Gastrocnemius medialis (tissue), 4 donors: ENCODE data around the gene C4A. TPM values are rescaled to one million over a fixed set of nuclear protein-coding genes. Genes with fewer than 3 reads are reported as not detected.

Source experiments
- ATAC-seq, 2 donors: fragments of 150-250 bp; one replicate each; pipeline ENCODE4 v1.9.1; 2016
- DNase-seq, 2 donors: peaks; one replicate each; pipeline ENCODE4 v3.0.0-alpha.2; 2019
- H3K27ac ChIP-seq, 4 donors: fragments of 200-600 bp; sonication (generic); 1 replicate in 1 of 4; 2 replicates in 3 of 4; pipeline ENCODE4 v1.5.1; 2016 to 2018; ENCODE audit warnings: mild to moderate bottlenecking in 2 of 4, moderate library complexity in 1 of 4
- H3K27me3 ChIP-seq, 3 donors: fragments of 200-600 bp; sonication (generic) in 2 of 3; 1 replicate in 1 of 3; 2 replicates in 2 of 3; pipeline versions ENCODE4 v1.5.1 to v1.6.0; 2016 to 2019; ENCODE audit warnings: mild to moderate bottlenecking in 1 of 3, moderate library complexity in 1 of 3
- H3K36me3 ChIP-seq, 2 donors: fragments of 200-600 bp; sonication (generic) in 1 of 2; one replicate each; pipeline ENCODE4 v1.5.1; 2017 to 2018
- H3K4me1 ChIP-seq, 2 donors: fragments of 200-600 bp; sonication (generic) in 1 of 2; one replicate each; pipeline ENCODE4 v1.5.1; 2016 to 2017; ENCODE audit warnings: mild to moderate bottlenecking in 2 of 2
- H3K4me3 ChIP-seq, 4 donors: fragments of 200-600 bp; sonication (generic) in 3 of 4; 1 replicate in 1 of 4; 2 replicates in 3 of 4; pipeline ENCODE4 v1.5.1; 2016 to 2019; ENCODE audit warnings: mild to moderate bottlenecking in 2 of 4
- H3K9me3 ChIP-seq, 3 donors: fragments of 200-600 bp; sonication (generic) in 2 of 3; 1 replicate in 1 of 3; 2 replicates in 2 of 3; pipeline ENCODE4 v1.5.1; 2016 to 2019
- CTCF ChIP-seq, 5 experiments: fragments of 450-650 bp in 3 of 5; fragments of 200-600 bp in 2 of 5; sonication (generic) in 2 of 5; IDR thresholded peaks in 4 of 5; conservative IDR thresholded peaks in 1 of 5; 1 replicate in 4 of 5; 2 replicates in 1 of 5; pipeline ENCODE4 v1.5.1; 2016 to 2019; ENCODE audit warnings: antibody characterized with exemption in 5 of 5, mild to moderate bottlenecking in 3 of 5, moderate library complexity in 3 of 5
- POLR2A ChIP-seq, 2 donors: fragments of 450-650 bp; IDR thresholded peaks; one replicate each; pipeline ENCODE4 v1.6.1; 2017; ENCODE audit warnings: antibody characterized with exemption in 2 of 2, mild to moderate bottlenecking in 2 of 2, moderate library complexity in 2 of 2
- in situ Hi-C, 4 donors: fragments of 200-750 bp; cut with MboI; loops; one replicate each; pipeline versions ENCODE4 v1.15.0 to v1.8.0; 2017; ENCODE audit warnings: low sequenced_read_pairs in 4 of 4
- intact Hi-C: fragments of 100-400 bp; cut with DNase I; formaldehyde crosslinking; loops from one replicate; pipeline ENCODE4 v1.15.1; 2023; ENCODE audit warnings: low total_unique reads
- total RNA-seq, 4 donors: library from RNA; depleted of rRNA; stranded (reverse); fragments of >200 nt; gene quantifications; one replicate each; pipeline versions ENCODE4 v1.1.0 to v1.2.3, GENCODE V29; 2016

C4A gene
- total RNA-seq, 4 donors from 2014 or later: 4.3 to 7.8 (median 6.2) TPM

GRCh38 chr6:31956796-31957195, 25.1 kb upstream of the C4A start:
- intact Hi-C loops: loop anchor here (5.0 to 10.0 kb wide), 2 partner anchors 409 to 1402 kb away; partner anchors contain the start of genes ATP6V1G2, GNL1, NFKBIL1 and PRR3

GRCh38 chr6:31958412-31958740, 23.5 kb upstream of the C4A start:
- TF ChIP-seq CTCF (IDR thresholded peaks at IDR 0.05 in 4 of 5, conservative IDR thresholded peaks at IDR 0.05 in 1 of 5): no peak
- H3K27ac ChIP-seq: peak overlapping the region; percentile 82 to 89 (median 87)
- peaks cover 17 to 20% of the 10 kb centered on the region in 2 donors for H3K4me1 ChIP-seq
- H3K9me3 ChIP-seq: no peaks in the 10 kb centered on the region
- peak in 1 of 2 donors; percentile 3 for ATAC-seq
- peak overlapping the region; percentile 82 to 94 (median 88) for H3K4me3 ChIP-seq
- in situ Hi-C loops (loop anchor here (10.0 to 25.0 kb wide), 8 partner anchors 54 to 1004 kb away; partner anchors contain the start of genes ZBTB12 (in 2 of the 4), AGER (in 1 of the 4), AGPAT1 (in 1 of the 4) and APOM (in 1 of the 4)), intact Hi-C loops (loop anchor here (1.0 to 10.0 kb wide), 6 partner anchors 56 to 1404 kb away; partner anchors contain the start of genes ATP6V1G2, GNL1, LY6G5C and NFKBIL1)
- no peaks in the 10 kb centered on the region for H3K27me3 ChIP-seq
- no peak for DNase-seq
- H3K36me3 ChIP-seq: peaks cover 0 to 74% of the 10 kb centered on the region in 2 donors

More at GRCh38 chr6:31956796-31957195, 25.1 kb upstream of the C4A start:
- ATAC-seq: no peak
- no peak for TF ChIP-seq POLR2A (IDR thresholded peaks at IDR 0.05)
- no peak for TF ChIP-seq CTCF (IDR thresholded peaks at IDR 0.05 in 4 of 5, conservative IDR thresholded peaks at IDR 0.05 in 1 of 5)
- H3K27ac ChIP-seq: no peak overlapping the region
- DNase-seq: no peak
- in situ Hi-C loops: loop anchor here (10.0 to 25.0 kb wide), 8 partner anchors 52 to 1006 kb away; partner anchors contain the start of genes ZBTB12 (in 2 of the 4), AGER (in 1 of the 4), AGPAT1 (in 1 of the 4) and APOM (in 1 of the 4)
- no peaks in the 10 kb centered on the region for H3K27me3 ChIP-seq
- no peak overlapping the region for H3K4me3 ChIP-seq
- H3K4me1 ChIP-seq: peaks cover 17 to 20% of the 10 kb centered on the region in 2 donors
- H3K36me3 ChIP-seq: peaks cover 0 to 73% of the 10 kb centered on the region in 2 donors
- no peaks in the 10 kb centered on the region for H3K9me3 ChIP-seq

GRCh38 chr6:31958741-31959739, 22.8 kb upstream of the C4A start, which contains the start of the genes NELFE and SKIC2:
NELFE (minus strand) TSS chr6:31958971; CDS start chr6:31958446, 525 bp downstream.
SKIC2 (plus strand) TSS chr6:31959175; CDS start chr6:31959193, 18 bp downstream.
- peak; percentile 72 to 76 for TF ChIP-seq POLR2A (IDR thresholded peaks at IDR 0.05)
- TF ChIP-seq CTCF (IDR thresholded peaks at IDR 0.05 in 4 of 5, conservative IDR thresholded peaks at IDR 0.05 in 1 of 5): no peak

GRCh38 chr6:31961616-31962015, 20.2 kb upstream of the C4A start:
- DNase-seq (no peak), ATAC-seq (no peak)
- in situ Hi-C loops (loop anchor here (25.0 kb wide), 6 partner anchors 101 to 1001 kb away; partner anchors contain the start of genes AGER (in 1 of the 4), AGPAT1 (in 1 of the 4), APOM (in 1 of the 4) and ATF6B (in 1 of the 4)), intact Hi-C loops (no loop called here)
- TF ChIP-seq POLR2A (IDR thresholded peaks at IDR 0.05): no peak
- TF ChIP-seq CTCF (IDR thresholded peaks at IDR 0.05 in 4 of 5, conservative IDR thresholded peaks at IDR 0.05 in 1 of 5): no peak
- Histone ChIP-seq H3K4me3 (no peak overlapping the region), H3K27me3 (no peaks in the 10 kb centered on the region), H3K27ac (no peak overlapping the region), H3K36me3 (peaks cover 0 to 74% of the 10 kb centered on the region in 2 donors), H3K9me3 (no peaks in the 10 kb centered on the region), H3K4me1 (peaks cover 17 to 20% of the 10 kb centered on the region in 2 donors)

More at GRCh38 chr6:31958741-31959739, 22.8 kb upstream of the C4A start, which contains the start of the genes NELFE and SKIC2:
- in situ Hi-C loops: loop anchor here (10.0 to 25.0 kb wide), 8 partner anchors 54 to 1003 kb away; partner anchors contain the start of genes ZBTB12 (in 2 of the 4), AGER (in 1 of the 4), AGPAT1 (in 1 of the 4) and APOM (in 1 of the 4)
- Histone ChIP-seq H3K36me3 (peaks cover 0 to 74% of the 10 kb centered on the region in 2 donors), H3K4me3 (peak within 1 kb of the TSS; percentile 82 to 94 (median 88)), H3K27ac (peak within 1 kb of the TSS; percentile 82 to 89 (median 87)), H3K27me3 (no peaks in the 10 kb centered on the region), H3K9me3 (no peaks in the 10 kb centered on the region), H3K4me1 (peaks cover 17 to 20% of the 10 kb centered on the region in 2 donors)
- DNase-seq (peak; percentile 95 to 98), ATAC-seq (peak; percentile 98 to 99)
- intact Hi-C loops: loop anchor here (1.0 to 10.0 kb wide), 7 partner anchors 13 to 1404 kb away; partner anchors contain the start of genes ATP6V1G2, DXO, GNL1 and LY6G5C
